ENCODE results near the gene SPC25. TPM values are rescaled to one million over a fixed set of nuclear protein-coding genes. Genes with fewer than 3 reads are reported as not detected.

The SPC25 gene
- total and polyA plus RNA-seq, 9 of the 15 experiments (the other 6 are each of a cell fraction or from before 2014, with no cell fraction given): 44.8 to 100 (median 75.0) TPM

- TF ChIP-seq ZNF609 (CRISPR knock-in tag; IDR thresholded peaks at IDR 0.05; ENCODE audit: borderline replicate concordance) (no peak), ZBTB11 (CRISPR knock-in tag; IDR thresholded peaks at IDR 0.05) (peak in 1 of 3 experiments; percentile 55; a peak in 1 of 6 replicates), MEF2D (tag; conservative IDR thresholded peaks at IDR 0.05; ENCODE audit: low read depth) (peak; percentile 44; the same call in 1 of the 2 replicates), CHD7 (IDR thresholded peaks at IDR 0.05; ENCODE audit: low read depth, low read length) (no peak)
Measured at GRCh38 chr2:168890006-168890782, at the start of gene SPC25 (continued).

All from K562 (cell line).